ENCODE measurements around the gene CELSR1.

Gene CELSR1

GRCh38 chr22:46574993-46575910 lies 37.8 kb upstream of the CELSR1 start:
- no peak for DNase-seq (ENCODE audit: low read depth in 2 of 2)

GRCh38 chr22:46574438-46574992 lies 37.1 kb upstream of the CELSR1 start:
- no peak for DNase-seq (ENCODE audit: low read depth in 2 of 2)

GRCh38 chr22:46573781-46574437 lies 36.5 kb upstream of the CELSR1 start:
- no peak for DNase-seq (ENCODE audit: low read depth in 2 of 2)

- DNase-seq (ENCODE audit: low read depth in 2 of 2): no peak
Observed at GRCh38 chr22:46572911-46573780, 35.7 kb upstream of the CELSR1 start.

GRCh38 chr22:46571642-46572250 lies 34.3 kb upstream of the CELSR1 start:
- no peak for DNase-seq (ENCODE audit: low read depth in 2 of 2)

GRCh38 chr22:46569848-46570695 lies 32.7 kb upstream of the CELSR1 start:
- no peak for DNase-seq (ENCODE audit: low read depth in 2 of 2)

- no peak for DNase-seq (ENCODE audit: low read depth in 2 of 2)
Observed at GRCh38 chr22:46569055-46569847, 31.8 kb upstream of the CELSR1 start.

GRCh38 chr22:46568102-46568809 lies 30.8 kb upstream of the CELSR1 start:
- DNase-seq (ENCODE audit: low read depth in 2 of 2): no peak

- DNase-seq (ENCODE audit: low read depth in 2 of 2): no peak
Observed at GRCh38 chr22:46567471-46567870, 30.1 kb upstream of the CELSR1 start.

GRCh38 chr22:46564084-46564714 lies 26.8 kb upstream of the CELSR1 start:
- DNase-seq (ENCODE audit: low read depth in 2 of 2): no peak

- DNase-seq (ENCODE audit: low read depth in 2 of 2): peak; percentile 57 to 61
Observed at GRCh38 chr22:46563381-46564083, 26.1 kb upstream of the CELSR1 start.

- no peak for DNase-seq (ENCODE audit: low read depth in 2 of 2)
Observed at GRCh38 chr22:46561435-46561905, 24.1 kb upstream of the CELSR1 start.

GRCh38 chr22:46560696-46561295 lies 23.4 kb upstream of the CELSR1 start:
- no peak for DNase-seq (ENCODE audit: low read depth in 2 of 2)

GRCh38 chr22:46557736-46558480 lies 20.5 kb upstream of the CELSR1 start:
- no peak for DNase-seq (ENCODE audit: low read depth in 2 of 2)

- no peak for DNase-seq (ENCODE audit: low read depth in 2 of 2)
Observed at GRCh38 chr22:46556775-46557174, 19.4 kb upstream of the CELSR1 start.

- DNase-seq (ENCODE audit: low read depth in 2 of 2): no peak
Observed at GRCh38 chr22:46553189-46553588, 15.8 kb upstream of the CELSR1 start.

GRCh38 chr22:46551996-46552395 lies 14.6 kb upstream of the CELSR1 start:
- DNase-seq (ENCODE audit: low read depth in 2 of 2): no peak

Data from stimulated activated CD8-positive, alpha-beta memory T cell treated with anti-CD3 and anti-CD28 coated beads, Interleukin-7, amount 100 ng/mL, for 4 hours (primary cell).